HL-60 (cell line): Measurements from ENCODE around the gene PCDHGA4.

ENCODE experiments used
- CTCF ChIP-seq: IDR thresholded peaks from one replicate; pipeline ENCODE4 v1.5.1; 2011; ENCODE audit warnings: low read length, control low read depth, inconsistent platforms; ENCODE audit not compliant: insufficient read depth
- GABPA ChIP-seq: IDR thresholded peaks from 2 replicates; pipeline ENCODE4 v1.6.1; 2012; ENCODE audit warnings: low read depth
- POLR2AphosphoS5 ChIP-seq: IDR thresholded peaks from 2 replicates; pipeline ENCODE4 v1.6.1; 2012; ENCODE audit warnings: low read depth

- TF ChIP-seq CTCF (no peak), POLR2AphosphoS5 (no peak), GABPA (no peak)
Observed at GRCh38 chr5:141399555-141400258, 44.9 kb downstream of the PCDHGA4 start.
